SU-DHL-6 (cell line): ENCODE data around the gene GRIK4.

Source experiments
- H2AFZ ChIP-seq: fragments of 200-600 bp; sonication (generic); 2 replicates; pipeline ENCODE4 v1.6.1; 2014; ENCODE audit warnings: low read depth, mild to moderate bottlenecking, moderate library complexity, mixed read lengths, antibody characterized with exemption, low read length; ENCODE audit not compliant: severe bottlenecking
- H3F3A ChIP-seq: fragments of 200-600 bp; shearing (Covaris generic); 2 replicates; pipeline ENCODE4 v1.6.0; 2016; ENCODE audit warnings: antibody characterized with exemption, mild to moderate bottlenecking; ENCODE audit not compliant: insufficient read depth
- H3K27ac ChIP-seq: fragments of 200-600 bp; sonication (generic); 2 replicates; pipeline ENCODE4 v1.5.1; 2016; ENCODE audit warnings: low read depth, mild to moderate bottlenecking, low read length, moderate library complexity, mixed read lengths
- H3K27me3 ChIP-seq: fragments of 200-600 bp; sonication (generic), shearing (Covaris generic); 2 replicates; pipeline ENCODE4 v1.6.0; 2014; ENCODE audit warnings: mild to moderate bottlenecking, low read length
- H3K36me3 ChIP-seq: fragments of 200-600 bp; sonication (generic); 2 replicates; pipeline ENCODE4 v1.6.1; 2014; ENCODE audit warnings: mild to moderate bottlenecking, low read length, mixed read lengths
- H3K4me2 ChIP-seq: fragments of 300-600, 200-600 bp; shearing (Covaris generic), sonication (generic); 2 replicates; pipeline ENCODE4 v1.6.0; 2014; ENCODE audit warnings: low read length, low read depth, mild to moderate bottlenecking; ENCODE audit not compliant: poor library complexity, severe bottlenecking
- H3K4me3 ChIP-seq: fragments of 200-600 bp; sonication (generic); 2 replicates; pipeline ENCODE4 v1.5.1; 2014; ENCODE audit warnings: antibody characterized with exemption, low read length, mild to moderate bottlenecking, mixed read lengths; ENCODE audit not compliant: insufficient read depth, poor library complexity, severe bottlenecking
- H3K79me2 ChIP-seq: fragments of 200-600 bp; sonication (generic); 2 replicates; pipeline ENCODE4 v1.6.1; 2014; ENCODE audit warnings: mild to moderate bottlenecking, low read length, moderate library complexity; ENCODE audit not compliant: insufficient read depth
- H3K9ac ChIP-seq: fragments of 200-600 bp; sonication (generic); 2 replicates; pipeline ENCODE4 v1.7.0; 2014; ENCODE audit warnings: mild to moderate bottlenecking, low read length
- H3K9me2 ChIP-seq: fragments of 200-600 bp; sonication (generic); replicated peaks from 2 replicates; pipeline ENCODE4 v1.6.1; 2014; ENCODE audit warnings: low read length; ENCODE audit not compliant: insufficient read depth
- H3K9me3 ChIP-seq: fragments of 200-600 bp; sonication (generic); 2 replicates; pipeline ENCODE4 v1.6.1; 2014; ENCODE audit warnings: low read length, mixed read lengths; ENCODE audit not compliant: insufficient read depth
- H4K20me1 ChIP-seq: fragments of 200-600 bp; sonication (generic); 2 replicates; pipeline ENCODE4 v1.6.1; 2014; ENCODE audit warnings: low read depth, mild to moderate bottlenecking, antibody characterized with exemption, low read length, moderate library complexity, mixed read lengths
- CTCF ChIP-seq: fragments of 200-600 bp; sonication (generic); IDR thresholded peaks from one replicate; pipeline ENCODE4 v1.5.1; 2017; ENCODE audit warnings: antibody characterized with exemption, mild to moderate bottlenecking, low read length, moderate library complexity; ENCODE audit not compliant: insufficient read depth, poor library complexity, severe bottlenecking
- EZH2phosphoT487 ChIP-seq: fragments of 200-600 bp; sonication (generic), shearing (Covaris generic); conservative IDR thresholded peaks from 2 replicates; pipeline ENCODE4 v1.6.1; 2018; ENCODE audit warnings: mild to moderate bottlenecking, antibody characterized with exemption, low read length, moderate library complexity, mixed read lengths

The GRIK4 gene

GRCh38 chr11:120884154-120885020 is 372.8 kb downstream of the GRIK4 start:
- Histone ChIP-seq H4K20me1 (no peaks in the 10 kb centered on the region), H3K79me2 (no peaks in the 10 kb centered on the region), H3K4me3 (no peak overlapping the region), H3F3A (no peaks in the 10 kb centered on the region), H3K9me3 (no peaks in the 10 kb centered on the region), H3K4me2 (no peak overlapping the region), H3K9ac (no peak overlapping the region), H3K27me3 (no peaks in the 10 kb centered on the region), H3K27ac (no peak overlapping the region), H3K36me3 (no peaks in the 10 kb centered on the region), H2AFZ (no peak overlapping the region), H3K9me2 (no peaks in the 10 kb centered on the region)
- TF ChIP-seq EZH2phosphoT487 (no peak), CTCF (no peak)

GRCh38 chr11:120890609-120891320 is 379.2 kb downstream of the GRIK4 start:
- no peaks in the 10 kb centered on the region for H3K36me3 ChIP-seq
- no peak overlapping the region for H3K9ac ChIP-seq
- H3K4me3 ChIP-seq, result no peak overlapping the region
- no peaks in the 10 kb centered on the region for H3K27me3 ChIP-seq
- no peak overlapping the region for H2AFZ ChIP-seq
- H3K4me2 ChIP-seq, result no peak overlapping the region
- no peaks in the 10 kb centered on the region for H3K9me3 ChIP-seq
- no peaks in the 10 kb centered on the region for H3F3A ChIP-seq
- no peaks in the 10 kb centered on the region for H3K9me2 ChIP-seq
- no peak overlapping the region for H3K27ac ChIP-seq
- TF ChIP-seq CTCF (no peak), EZH2phosphoT487 (no peak)
- no peaks in the 10 kb centered on the region for H3K79me2 ChIP-seq
- H4K20me1 ChIP-seq, result no peaks in the 10 kb centered on the region

- Histone ChIP-seq H4K20me1 (no peaks in the 10 kb centered on the region), H3K9ac (no peak overlapping the region), H3K4me3 (no peak overlapping the region), H3K9me2 (no peaks in the 10 kb centered on the region), H3K4me2 (no peak overlapping the region), H2AFZ (no peak overlapping the region), H3K9me3 (no peaks in the 10 kb centered on the region), H3K27ac (no peak overlapping the region), H3F3A (no peaks in the 10 kb centered on the region), H3K36me3 (no peaks in the 10 kb centered on the region), H3K27me3 (no peaks in the 10 kb centered on the region), H3K79me2 (no peaks in the 10 kb centered on the region)
- no peak for TF ChIP-seq EZH2phosphoT487
- no peak for TF ChIP-seq CTCF
Observed at GRCh38 chr11:120893440-120894201, 382.1 kb downstream of the GRIK4 start.
